ENCODE results near the gene STEAP1.
"Not testable (repeated sequence)": the region's sequence is repeated elsewhere in the genome, so short reads cannot be mapped to it uniquely, and the experiment has no call there.

STEAP1 gene
- total RNA-seq, result 0 to 0.61 (median 0) reads per million in 9 experiments

DNA sequence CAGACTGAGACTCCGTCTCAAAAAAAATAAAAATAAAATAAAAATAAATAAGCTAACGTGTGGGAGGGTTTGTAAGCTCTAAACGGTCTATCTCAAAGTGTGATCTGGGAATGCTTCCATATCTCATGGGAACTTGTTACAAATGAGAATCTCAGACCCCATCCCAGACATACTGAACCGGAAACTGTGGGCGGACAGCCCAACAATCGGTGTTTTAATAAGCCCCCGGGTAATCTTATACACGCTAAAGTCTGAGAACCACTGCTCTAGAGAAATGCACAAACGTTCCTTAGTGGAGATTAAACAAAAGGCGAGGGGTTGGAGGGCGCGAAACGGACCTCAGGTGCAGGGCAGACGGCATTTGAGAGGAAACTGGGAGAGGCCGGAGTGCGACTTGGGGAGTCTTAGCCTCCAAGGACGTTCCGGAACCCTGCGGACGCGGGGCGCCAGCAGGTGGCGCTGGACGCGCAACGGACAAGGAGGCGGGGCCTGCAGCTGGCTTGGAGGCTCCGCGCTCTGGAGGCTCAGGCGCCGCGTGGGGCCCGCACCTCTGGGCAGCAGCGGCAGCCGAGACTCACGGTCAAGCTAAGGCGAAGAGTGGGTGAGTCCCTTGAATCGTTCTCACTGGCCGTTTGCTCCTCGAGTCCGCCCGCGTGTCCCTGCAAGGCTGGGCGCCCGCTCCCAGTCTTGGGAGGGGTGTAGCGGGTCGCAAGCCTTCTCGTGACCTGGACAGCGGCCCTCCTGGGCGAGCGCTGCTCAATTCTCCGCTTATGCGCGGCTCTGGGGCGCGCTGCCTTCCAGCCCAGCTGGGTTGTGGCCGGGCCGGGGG lies at the start of gene STEAP1:
Gene STEAP1, plus strand, starts transcription at position 527 of the 829 bp plus-strand sequence. CDS start 5,320 bp downstream, outside the sequence.
- Mint-ChIP-seq H3K4me3 (peak within 1 kb of the TSS; percentile 68), H3K27me3 (peaks cover 23 to 29% of the 10 kb centered on the region in 2 donors)
- DNase-seq (peak; percentile 84 to 85 (median 85)), ATAC-seq (replicated peaks) (peak; percentile 98)
- H3K9me3 Mint-ChIP-seq; H3K27ac Mint-ChIP-seq; H3K4me1 Mint-ChIP-seq (ENCODE audit: low read depth in 2 of 2); H3K36me3 Mint-ChIP-seq (ENCODE audit: insufficient read depth): not testable (repeated sequence)

DNA sequence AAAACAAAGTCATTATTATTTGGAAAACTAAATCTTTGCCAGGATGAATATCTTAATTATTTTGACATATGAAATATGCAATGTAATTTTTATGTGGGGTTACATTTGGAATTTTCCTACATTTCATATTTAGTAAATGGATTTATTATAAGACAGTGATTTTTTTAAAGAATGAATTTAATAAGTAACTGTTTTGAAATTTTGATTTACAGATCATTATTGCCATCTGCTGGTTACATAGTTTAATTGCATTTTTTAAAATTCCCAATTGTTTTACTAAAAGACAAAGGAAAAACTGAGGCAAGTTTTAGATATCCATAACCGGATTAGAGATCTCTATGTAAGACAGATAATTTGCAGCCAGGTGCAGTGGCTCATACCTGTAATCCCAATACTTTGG lies 39.3 kb upstream of the STEAP1 start:
- not testable (repeated sequence) for ATAC-seq (replicated peaks); H3K9me3 Mint-ChIP-seq; DNase-seq; H3K27ac Mint-ChIP-seq; H3K4me3 Mint-ChIP-seq; H3K36me3 Mint-ChIP-seq (ENCODE audit: insufficient read depth); H3K4me1 Mint-ChIP-seq (ENCODE audit: low read depth in 2 of 2)
- peaks cover 25 to 27% of the 10 kb centered on the region in 2 donors for H3K27me3 Mint-ChIP-seq

DNA sequence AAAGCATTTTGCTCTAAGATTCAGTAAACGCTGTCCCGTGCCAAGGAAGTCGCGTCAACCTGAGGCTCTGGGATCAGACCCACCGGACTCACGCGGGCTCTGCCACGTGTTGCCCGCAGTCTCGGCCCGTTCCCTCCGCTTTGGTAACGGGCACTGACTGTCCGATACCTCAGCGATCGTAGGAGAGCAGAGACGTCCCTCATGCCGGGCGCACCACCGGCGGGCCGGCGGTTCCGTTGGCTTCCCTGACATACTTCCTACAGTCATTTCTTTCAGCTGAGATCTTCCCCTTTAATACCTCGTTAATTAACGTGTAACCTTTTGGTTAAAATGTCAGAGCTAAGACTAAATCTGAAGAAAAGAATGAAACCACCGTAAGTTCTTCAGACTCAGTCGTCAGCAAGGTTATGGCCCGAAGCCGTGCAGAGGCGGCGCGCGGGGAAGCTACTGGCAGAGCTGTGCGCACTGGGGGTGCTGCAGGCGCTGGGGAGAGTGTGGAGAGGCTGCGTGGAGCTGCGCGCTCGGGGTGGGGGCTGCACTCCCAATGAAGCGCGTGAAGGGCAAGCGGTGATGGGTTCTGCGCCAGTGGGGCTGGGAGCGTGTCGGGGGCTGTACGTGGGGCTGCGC lies 35.6 kb upstream of the STEAP1 start:
- peak; percentile 14 for ATAC-seq (replicated peaks)
- not testable (repeated sequence) for H3K9me3 Mint-ChIP-seq; H3K36me3 Mint-ChIP-seq (ENCODE audit: insufficient read depth); H3K4me1 Mint-ChIP-seq (ENCODE audit: low read depth in 2 of 2); DNase-seq; H3K27ac Mint-ChIP-seq
- Mint-ChIP-seq H3K27me3 (peaks cover 30 to 34% of the 10 kb centered on the region in 2 donors), H3K4me3 (peak overlapping the region; percentile 76 to 81)

DNA sequence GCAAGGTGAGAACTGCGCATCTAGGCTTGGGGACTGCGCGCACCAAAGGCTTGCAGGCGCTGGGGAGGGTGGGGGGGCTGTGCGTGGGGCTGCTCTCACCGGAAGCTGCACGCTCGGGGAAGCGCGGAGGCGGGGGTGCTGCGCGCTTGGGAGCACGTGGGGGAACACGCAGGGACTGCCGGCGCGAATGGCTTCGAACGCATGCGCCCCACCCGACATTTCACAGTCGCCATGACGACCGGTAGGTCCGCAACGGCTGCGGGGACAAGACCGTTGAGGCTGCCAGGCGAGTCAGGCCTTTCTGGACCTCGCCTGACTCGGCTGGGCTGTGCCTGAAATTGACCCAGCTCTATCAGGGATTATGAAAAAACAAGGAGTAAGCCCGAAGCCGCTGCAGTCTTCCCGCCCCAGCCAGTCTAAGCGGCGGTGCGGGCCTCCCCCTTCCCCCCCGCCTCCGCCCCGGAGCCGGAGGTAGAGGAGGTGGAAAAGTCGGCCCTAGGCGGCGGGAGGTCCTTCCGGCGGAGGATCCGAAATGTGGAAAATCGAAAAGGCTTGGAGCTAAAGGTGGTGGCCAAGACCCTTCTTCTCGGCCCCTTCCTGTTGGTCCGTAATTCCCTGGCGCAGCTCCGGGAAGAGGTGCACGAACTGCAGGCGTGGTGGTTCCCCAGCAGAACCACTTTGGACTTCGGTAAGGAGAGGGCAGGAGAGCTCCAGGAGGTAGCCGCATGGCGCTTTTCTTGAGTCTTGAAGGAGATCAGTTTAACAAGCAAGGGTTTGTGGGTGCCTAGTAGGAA lies 34.9 kb upstream of the STEAP1 start:
- Mint-ChIP-seq H3K27me3 (peaks cover 30 to 34% of the 10 kb centered on the region in 2 donors), H3K9me3 (no peaks in the 10 kb centered on the region), H3K4me3 (peak overlapping the region; percentile 76 to 81), H3K4me1 (ENCODE audit: low read depth in 2 of 2) (peaks cover 4 to 8% of the 10 kb centered on the region in 2 donors), H3K27ac (no peak overlapping the region), H3K36me3 (ENCODE audit: insufficient read depth) (no peaks in the 10 kb centered on the region)
- DNase-seq (no peak), ATAC-seq (replicated peaks) (peak; percentile 51)

DNA sequence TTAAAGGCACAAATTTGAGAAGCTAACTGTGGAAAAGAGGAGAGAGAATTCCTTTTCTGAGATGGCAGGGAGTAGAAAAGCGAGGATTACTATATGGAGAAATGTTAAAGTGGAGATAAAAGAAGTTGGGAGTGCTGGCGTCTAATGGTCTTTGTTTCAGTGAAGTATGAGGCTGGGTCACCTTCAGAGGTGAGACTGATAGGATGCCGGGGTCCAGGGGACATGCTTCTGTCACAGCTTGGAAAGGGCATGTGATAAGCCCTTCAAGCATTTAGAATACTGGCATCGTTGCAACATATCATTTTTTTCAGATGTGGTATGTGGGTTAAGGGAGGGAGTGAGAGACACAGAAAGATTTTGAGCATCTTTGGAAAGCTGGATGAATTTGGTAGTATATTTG lies 34.1 kb upstream of the STEAP1 start:
- peaks cover 30 to 34% of the 10 kb centered on the region in 2 donors for H3K27me3 Mint-ChIP-seq
- H3K4me1 Mint-ChIP-seq (ENCODE audit: low read depth in 2 of 2); H3K9me3 Mint-ChIP-seq; H3K36me3 Mint-ChIP-seq (ENCODE audit: insufficient read depth); ATAC-seq (replicated peaks); DNase-seq; H3K27ac Mint-ChIP-seq; H3K4me3 Mint-ChIP-seq: not testable (repeated sequence)

DNA sequence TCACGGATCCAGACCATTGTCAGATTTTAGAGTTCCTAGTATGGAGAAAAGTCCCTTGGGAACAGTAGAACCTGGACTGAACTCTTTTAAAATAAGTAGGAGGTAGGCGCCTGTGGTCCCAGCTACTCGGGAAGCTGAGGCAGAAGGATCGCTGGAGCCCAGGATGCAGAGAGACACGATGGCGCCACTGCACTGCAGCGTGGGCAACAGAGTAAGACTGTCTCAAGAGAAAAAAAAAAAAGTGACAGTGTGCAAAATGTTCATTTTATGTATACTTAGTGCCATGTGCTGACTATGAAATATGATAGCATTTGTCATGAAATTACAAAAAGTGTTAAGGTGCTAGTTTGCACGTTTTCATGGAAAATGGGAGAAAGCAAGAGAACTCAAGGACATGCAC lies 22.5 kb upstream of the STEAP1 start:
- ATAC-seq (replicated peaks); H3K27ac Mint-ChIP-seq; H3K9me3 Mint-ChIP-seq; DNase-seq; H3K4me1 Mint-ChIP-seq (ENCODE audit: low read depth in 2 of 2); H3K4me3 Mint-ChIP-seq; H3K36me3 Mint-ChIP-seq (ENCODE audit: insufficient read depth): not testable (repeated sequence)
- H3K27me3 Mint-ChIP-seq, result peaks cover 20 to 40% of the 10 kb centered on the region in 2 donors

DNA sequence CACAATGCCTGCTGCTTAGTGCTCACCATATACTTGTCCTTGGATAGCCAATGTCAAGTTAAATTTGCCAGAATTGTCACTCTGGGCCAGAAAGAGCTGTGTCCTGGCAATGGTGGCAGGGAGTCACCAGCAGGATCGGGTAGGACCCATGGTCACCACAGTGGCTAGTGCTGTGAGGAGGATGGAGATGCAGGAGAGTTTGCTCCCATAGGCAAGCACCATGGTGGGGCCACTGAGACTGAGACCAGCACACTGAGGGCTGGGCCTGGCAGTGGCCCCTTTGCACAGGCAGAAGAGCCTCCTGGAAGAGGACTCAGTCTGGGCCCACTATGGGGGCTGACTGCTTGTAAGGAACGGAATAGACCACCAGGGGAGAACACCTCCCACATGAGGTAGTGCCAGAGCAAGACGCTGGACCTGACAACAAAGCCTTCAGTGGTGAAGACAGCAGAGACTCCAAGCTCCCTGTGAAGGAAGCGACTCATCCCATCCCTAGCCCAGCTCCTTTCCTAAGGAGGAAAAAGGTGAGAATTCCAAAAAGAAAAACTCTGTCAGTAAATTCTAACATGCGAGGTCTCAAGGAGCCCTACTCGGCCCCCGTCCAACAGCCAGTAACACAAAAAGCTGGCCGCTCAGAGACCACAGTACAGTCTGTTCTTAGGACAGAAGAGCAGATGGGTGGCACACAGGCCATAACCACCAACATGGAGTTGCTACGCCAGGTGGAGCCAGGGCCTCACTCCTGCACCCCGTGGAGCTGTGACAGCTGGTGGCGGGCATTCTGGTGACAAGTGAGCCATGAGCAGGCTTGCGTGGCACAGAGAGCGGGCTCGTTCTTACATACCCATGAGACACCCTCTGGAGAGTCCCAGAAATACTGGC lies 6.9 kb upstream of the STEAP1 start:
- not testable (repeated sequence) for H3K36me3 Mint-ChIP-seq (ENCODE audit: insufficient read depth); DNase-seq; H3K9me3 Mint-ChIP-seq; H3K4me1 Mint-ChIP-seq (ENCODE audit: low read depth in 2 of 2); H3K4me3 Mint-ChIP-seq; H3K27me3 Mint-ChIP-seq; ATAC-seq (replicated peaks); H3K27ac Mint-ChIP-seq

DNA sequence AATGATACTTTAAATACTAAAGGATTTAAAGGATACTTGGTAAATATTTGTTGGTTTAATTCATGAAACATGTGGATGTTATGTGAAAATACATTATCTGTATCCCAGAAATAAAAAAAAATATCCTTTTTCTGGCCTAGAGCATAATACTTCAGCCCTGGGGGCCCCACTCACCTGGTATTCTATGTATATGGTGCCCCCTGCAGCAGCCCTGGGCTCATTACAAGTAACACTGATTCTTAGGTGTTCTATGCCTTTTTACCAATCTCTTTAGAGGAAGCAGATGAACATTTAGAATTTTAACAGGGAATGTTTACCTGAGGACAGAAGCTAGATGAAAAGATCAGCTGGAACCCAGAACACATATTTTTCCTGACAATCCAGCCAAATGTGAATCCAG lies 4.8 kb upstream of the STEAP1 start:
- not testable (repeated sequence) for H3K36me3 Mint-ChIP-seq (ENCODE audit: insufficient read depth)

DNA sequence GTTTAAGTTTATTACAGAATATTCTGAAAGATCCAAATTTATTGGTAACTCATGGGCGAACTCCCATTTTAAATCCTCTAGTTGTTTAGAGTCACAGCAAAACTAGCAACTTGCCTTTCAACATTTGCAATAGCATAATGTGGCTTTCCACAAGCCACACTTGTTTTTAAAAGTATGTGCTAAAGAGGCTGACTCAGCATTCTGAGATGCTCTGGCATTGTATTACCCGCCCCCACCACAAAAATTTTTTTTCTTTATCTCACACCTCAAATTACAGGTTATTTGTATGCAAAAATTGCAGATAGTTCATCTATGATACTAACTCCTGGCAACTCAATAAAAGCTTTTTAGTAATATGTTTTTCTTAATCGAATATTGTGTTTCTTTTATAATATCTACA lies 2.4 kb upstream of the STEAP1 start:
- not testable (repeated sequence) for H3K36me3 Mint-ChIP-seq (ENCODE audit: insufficient read depth); H3K9me3 Mint-ChIP-seq; ATAC-seq (replicated peaks); H3K27ac Mint-ChIP-seq; H3K4me3 Mint-ChIP-seq; DNase-seq; H3K4me1 Mint-ChIP-seq (ENCODE audit: low read depth in 2 of 2)
- peaks cover 15 to 23% of the 10 kb centered on the region in 2 donors for H3K27me3 Mint-ChIP-seq

More for the DNA sequence above, 4.8 kb upstream of the STEAP1 start:
- H3K27ac Mint-ChIP-seq; H3K27me3 Mint-ChIP-seq; DNase-seq; H3K9me3 Mint-ChIP-seq; ATAC-seq (replicated peaks); H3K4me1 Mint-ChIP-seq (ENCODE audit: low read depth in 2 of 2); H3K4me3 Mint-ChIP-seq: not testable (repeated sequence)

DNA sequence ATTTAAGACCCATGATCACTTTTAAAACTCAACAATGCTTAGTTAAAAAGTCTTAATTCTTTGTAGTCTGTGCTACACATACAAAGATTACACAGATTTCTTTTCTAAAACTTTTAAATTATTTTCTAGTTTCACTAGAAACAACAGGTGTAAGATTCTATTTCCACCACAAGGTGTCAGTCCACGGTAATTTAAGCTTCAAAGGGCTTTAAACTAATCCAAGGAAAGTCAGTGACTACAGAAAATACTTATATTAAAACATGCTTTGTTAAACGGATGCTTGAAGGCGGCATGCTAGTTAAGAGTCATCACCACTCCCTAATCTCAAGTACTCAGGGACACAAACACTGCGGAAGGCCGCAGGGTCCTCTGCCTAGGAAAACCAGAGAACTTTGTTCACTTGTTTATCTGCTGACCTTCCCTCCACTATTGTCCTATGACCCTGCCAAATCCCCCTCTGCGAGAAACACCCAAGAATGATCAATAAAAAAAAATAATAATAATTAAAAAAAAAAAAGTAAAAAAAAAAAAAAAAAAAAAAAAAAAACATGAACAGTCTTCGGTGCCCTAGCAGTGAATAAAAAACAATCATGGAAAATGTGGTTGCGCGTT lies 1.5 kb upstream of the STEAP1 start:
- H3K36me3 Mint-ChIP-seq (ENCODE audit: insufficient read depth); H3K4me3 Mint-ChIP-seq; H3K4me1 Mint-ChIP-seq (ENCODE audit: low read depth in 2 of 2); H3K27ac Mint-ChIP-seq; H3K9me3 Mint-ChIP-seq: not testable (repeated sequence)
- DNase-seq (peak in 2 of 3 experiments; percentile 18 to 27), ATAC-seq (replicated peaks) (peak; percentile 23)
- peaks cover 23 to 29% of the 10 kb centered on the region in 2 donors for H3K27me3 Mint-ChIP-seq

DNA sequence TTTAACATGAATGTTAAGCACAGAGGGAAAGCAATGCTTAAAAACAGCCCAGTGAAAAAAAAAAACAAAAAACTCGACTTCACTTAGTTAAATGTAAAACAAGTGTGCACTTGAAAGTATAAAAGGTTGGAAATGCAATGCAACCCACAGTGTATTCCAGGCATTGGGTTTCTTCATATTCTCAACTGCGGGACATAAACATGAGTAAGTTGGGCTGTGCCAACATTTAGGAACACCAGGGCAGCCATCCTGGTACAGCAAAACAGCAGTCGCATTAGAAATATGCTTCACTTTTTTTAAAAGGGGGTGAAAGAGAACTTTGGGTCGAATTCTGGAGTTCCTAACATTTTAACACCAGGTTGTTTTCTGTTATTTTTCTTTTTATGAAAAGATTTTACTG lies 937 bp downstream of the STEAP1 start:
- Mint-ChIP-seq H3K27ac (no peak overlapping the region), H3K4me1 (ENCODE audit: low read depth in 2 of 2) (peaks cover 0 to 4% of the 10 kb centered on the region in 2 donors), H3K4me3 (no peak overlapping the region), H3K36me3 (ENCODE audit: insufficient read depth) (no peaks in the 10 kb centered on the region), H3K9me3 (no peaks in the 10 kb centered on the region), H3K27me3 (peaks cover 23 to 29% of the 10 kb centered on the region in 2 donors)
- ATAC-seq (replicated peaks) (no peak), DNase-seq (no peak)

DNA sequence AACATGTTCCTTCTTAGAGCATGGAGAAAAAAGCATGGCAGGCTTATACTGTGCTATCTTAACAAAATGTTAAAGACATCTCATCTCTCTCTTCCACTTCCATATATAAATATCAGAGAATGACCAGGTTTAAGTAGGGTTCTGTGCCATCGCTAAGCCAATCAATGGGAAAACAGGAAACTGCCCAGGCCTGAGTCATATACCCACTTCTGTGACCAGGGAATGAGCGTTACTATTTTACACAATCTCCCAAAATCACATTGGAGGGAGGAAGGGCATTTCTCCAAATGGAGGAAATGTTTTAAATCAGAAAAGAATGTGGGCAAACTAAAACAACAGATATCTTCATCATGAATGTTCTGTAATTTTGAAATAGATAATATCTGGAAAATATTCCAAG lies 3.1 kb downstream of the STEAP1 start:
- H3K9me3 Mint-ChIP-seq, result not testable (repeated sequence)

More for the DNA sequence above, 3.1 kb downstream of the STEAP1 start:
- H3K27ac Mint-ChIP-seq; H3K4me3 Mint-ChIP-seq; ATAC-seq (replicated peaks); H3K36me3 Mint-ChIP-seq (ENCODE audit: insufficient read depth); H3K4me1 Mint-ChIP-seq (ENCODE audit: low read depth in 2 of 2); DNase-seq: not testable (repeated sequence)
- peaks cover 20 to 23% of the 10 kb centered on the region in 2 donors for H3K27me3 Mint-ChIP-seq
